HG03066 (cell line): ENCODE measurements around the gene MB21D2.
"Not testable (repeated sequence)": the region's sequence is repeated elsewhere in the genome, so short reads cannot be mapped to it uniquely, and the experiment has no call there.

ENCODE experiments used
- ATAC-seq: cut with Tn5 transposase; IDR thresholded peaks from one replicate; pipeline ENCODE4 v1.9.1; 2021; ENCODE audit warnings: low read depth; ENCODE audit not compliant: unreplicated experiment

The MB21D2 gene

DNA sequence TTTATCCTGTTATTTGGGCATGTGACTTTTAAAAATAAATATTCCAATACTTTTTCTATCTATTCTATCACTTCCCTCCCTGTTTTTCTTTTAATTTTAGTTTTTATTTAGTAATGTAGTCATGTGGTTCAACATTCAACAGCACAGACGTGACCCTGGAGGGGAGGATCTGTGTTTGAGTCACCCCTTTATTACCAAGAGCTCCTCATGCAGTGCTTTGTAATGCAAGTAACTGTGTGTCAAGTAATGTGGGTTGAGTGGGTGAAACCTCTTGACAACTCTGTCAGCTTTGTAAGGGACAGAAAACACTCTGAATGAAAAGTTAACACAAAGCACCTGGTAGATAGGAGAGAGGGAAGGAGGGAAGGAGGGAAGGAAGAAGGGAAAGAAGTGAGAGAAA lies 100.6 kb downstream of the MB21D2 start:
- no peak for ATAC-seq

DNA sequence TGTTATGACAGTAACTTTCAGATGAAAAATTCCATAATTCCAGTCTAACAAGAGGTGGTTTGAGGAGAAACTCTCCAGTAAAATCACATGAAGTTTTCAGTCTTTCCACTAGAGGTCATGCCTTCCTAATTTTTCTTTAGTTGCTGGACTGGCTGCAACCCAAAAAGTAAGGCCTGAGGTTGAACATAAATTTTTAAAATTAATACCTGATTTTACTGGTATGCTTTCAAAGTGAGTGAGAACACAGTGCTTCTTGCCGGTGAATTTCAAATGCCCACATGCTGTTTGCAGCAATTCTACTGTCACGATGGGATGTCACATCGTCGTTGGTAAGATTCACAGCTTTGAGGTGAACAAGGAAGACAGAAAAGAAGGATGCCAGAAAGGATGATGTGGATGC lies 101.3 kb downstream of the MB21D2 start:
- ATAC-seq = no peak

DNA sequence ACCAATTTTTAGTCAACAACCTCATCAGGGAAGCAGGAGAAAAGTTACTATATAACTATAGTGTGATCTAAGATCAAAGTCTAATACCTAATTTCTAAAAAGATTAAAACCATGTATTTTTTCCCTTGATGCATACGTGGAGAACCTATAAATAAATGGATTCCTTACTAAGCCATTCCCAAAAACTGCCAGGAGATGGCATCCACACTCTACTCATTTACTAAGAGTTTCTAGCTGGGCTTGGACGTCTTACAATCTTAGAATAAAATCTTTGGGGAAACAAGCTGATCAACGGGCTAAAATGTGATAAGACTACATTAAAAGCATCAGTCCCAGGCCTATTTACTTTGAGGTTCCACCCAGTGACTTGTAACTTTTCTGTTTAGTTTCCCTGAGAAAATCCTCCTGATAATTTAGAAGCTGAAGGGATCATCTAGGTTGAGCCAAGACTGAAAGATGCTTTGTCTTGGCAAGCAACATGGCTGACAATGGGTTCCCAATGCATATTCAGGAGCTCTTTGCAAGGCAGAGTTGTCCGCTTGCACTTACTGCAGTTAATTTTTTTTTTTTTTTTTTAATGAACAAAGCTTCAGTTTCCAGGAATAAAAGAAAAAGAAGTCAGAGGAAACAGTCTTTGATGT lies 104.8 kb downstream of the MB21D2 start:
- ATAC-seq = no peak

GRCh38 chr3:192805711-192806110 lies 111.9 kb downstream of the MB21D2 start:
- ATAC-seq = no peak

- no peak for ATAC-seq
Measured at GRCh38 chr3:192804502-192804901, 113.2 kb downstream of the MB21D2 start.

GRCh38 chr3:192802957-192803899 lies 114.4 kb downstream of the MB21D2 start:
- no peak for ATAC-seq

DNA sequence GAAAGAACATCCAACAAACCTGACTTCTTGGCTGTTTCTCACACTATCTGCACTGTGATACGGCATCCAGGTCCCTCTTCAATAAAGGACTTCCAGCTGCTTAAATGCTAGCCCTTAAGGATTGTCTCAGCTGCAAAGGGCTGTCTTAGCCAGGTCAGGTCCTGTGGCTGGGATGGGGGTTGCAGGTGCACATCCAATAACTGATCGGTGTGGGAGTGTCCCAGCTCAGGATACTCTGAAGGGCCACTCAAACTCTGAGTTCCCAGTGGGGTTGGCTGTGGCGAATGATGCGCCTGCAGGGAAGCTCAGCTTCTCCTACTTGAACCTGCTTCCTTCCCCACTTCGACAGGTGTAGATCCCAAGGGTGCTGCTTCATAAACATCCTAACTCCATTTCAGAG lies 115.7 kb downstream of the MB21D2 start:
- ATAC-seq = no peak

DNA sequence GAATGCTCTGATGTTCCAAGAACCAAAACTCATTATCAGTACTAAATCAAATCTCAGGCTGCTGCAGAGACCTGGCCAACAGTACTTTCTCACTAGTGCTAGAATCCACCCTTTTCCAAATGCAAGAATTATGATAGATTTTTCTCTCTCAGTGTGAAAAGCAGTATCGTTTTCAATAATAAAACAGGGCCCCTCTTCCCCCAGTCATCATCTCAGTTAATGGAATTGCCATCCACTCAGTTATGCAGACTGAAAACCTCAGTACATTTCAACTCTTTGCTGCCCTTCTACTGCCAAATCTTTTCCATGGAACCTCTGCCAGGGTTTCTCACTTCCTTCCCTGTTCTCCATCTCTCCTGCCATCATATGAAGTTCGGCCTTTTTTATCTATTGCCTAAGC lies 117.9 kb downstream of the MB21D2 start:
- no peak for ATAC-seq

GRCh38 chr3:192795021-192795420 lies 122.6 kb downstream of the MB21D2 start:
- ATAC-seq = no peak

- ATAC-seq = no peak
Measured at GRCh38 chr3:192794216-192794615, 123.4 kb downstream of the MB21D2 start.

GRCh38 chr3:192788816-192789515 lies 128.7 kb downstream of the MB21D2 start:
- ATAC-seq = not testable (repeated sequence)

- no peak for ATAC-seq
Measured at GRCh38 chr3:192778508-192778907, 139.1 kb downstream of the MB21D2 start.

GRCh38 chr3:192774341-192774740 lies 143.3 kb downstream of the MB21D2 start:
- ATAC-seq = not testable (repeated sequence)

DNA sequence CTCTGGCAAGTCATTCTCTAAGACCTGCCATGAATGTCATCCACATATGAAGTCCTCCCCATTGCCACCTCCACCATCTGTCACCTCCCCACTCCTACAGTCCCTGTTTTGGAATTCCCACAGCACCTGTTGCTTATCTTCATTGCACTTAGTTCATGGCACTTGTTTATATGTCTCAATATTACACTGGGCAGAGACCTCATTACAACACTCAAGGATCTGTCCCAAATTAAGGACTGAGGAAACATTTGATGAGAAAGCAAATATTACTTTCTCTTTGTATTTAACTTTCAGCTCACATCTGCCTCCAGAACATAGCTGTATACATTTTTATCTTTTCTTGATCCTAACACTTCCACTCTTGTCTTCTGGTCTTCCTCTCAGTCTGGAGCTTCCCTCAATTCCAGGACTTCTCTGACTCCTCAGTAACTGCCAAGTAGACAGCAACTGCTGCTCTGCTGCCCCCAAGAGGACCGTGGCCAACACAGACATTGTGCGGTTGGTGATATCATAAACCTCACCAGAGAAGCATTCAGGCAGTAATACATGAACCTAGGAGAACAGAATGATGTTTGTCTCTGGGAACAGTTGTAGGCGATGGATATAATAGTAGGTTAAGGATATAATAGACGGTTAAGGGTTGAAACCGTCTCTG lies 145.3 kb downstream of the MB21D2 start:
- ATAC-seq = no peak

GRCh38 chr3:192758654-192759053 lies 159.0 kb downstream of the MB21D2 start:
- no peak for ATAC-seq

GRCh38 chr3:192751148-192751547 lies 166.5 kb downstream of the MB21D2 start:
- no peak for ATAC-seq

DNA sequence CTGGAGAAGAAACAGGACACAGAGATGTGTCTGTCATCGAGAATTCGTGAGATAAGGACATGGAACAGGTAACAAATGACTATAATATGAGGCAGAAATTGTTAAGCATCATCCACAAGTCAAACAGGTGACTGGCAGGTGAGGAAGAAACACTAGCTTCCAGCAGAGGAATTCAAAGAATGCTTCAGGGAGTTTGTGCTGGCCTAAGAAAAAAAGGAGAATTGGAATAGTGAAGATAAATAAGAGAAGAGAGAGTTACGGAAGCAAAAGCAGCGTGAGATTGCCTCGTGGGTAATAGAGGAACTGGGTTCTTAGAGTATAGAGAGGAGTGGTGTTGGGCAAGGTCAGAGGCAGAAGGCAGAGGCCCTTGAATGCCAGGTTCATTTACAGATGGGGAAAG lies 167.5 kb downstream of the MB21D2 start:
- ATAC-seq = no peak

DNA sequence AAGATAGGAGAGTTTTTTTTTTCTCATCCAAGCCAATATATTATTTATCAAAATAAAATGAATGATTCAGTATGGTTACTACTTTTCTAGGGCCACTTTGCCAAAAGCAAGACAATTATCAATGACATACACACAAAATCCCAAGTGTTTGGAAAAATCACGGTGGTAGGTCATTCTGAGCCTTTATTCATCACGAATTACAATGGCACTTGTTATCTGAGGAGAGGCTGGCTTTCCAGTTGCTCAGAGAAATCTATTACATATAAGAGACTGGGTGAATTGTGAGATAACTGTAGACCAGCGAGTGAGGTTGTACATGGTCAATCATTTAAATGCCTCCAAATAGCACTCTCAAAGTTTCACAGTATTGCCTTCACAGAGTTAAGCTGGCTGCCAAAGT lies 169.9 kb downstream of the MB21D2 start:
- ATAC-seq = no peak

- no peak for ATAC-seq
Measured at GRCh38 chr3:192747145-192747544, 170.5 kb downstream of the MB21D2 start.
